ENCODE results near the gene FCRL2. TPM values are rescaled to one million over a fixed set of nuclear protein-coding genes. Genes with fewer than 3 reads are reported as not detected.

FCRL2 gene
- total RNA-seq, 6 donors from 2014 or later, result 0.46 to 3.1 (median 0.68) TPM

DNA sequence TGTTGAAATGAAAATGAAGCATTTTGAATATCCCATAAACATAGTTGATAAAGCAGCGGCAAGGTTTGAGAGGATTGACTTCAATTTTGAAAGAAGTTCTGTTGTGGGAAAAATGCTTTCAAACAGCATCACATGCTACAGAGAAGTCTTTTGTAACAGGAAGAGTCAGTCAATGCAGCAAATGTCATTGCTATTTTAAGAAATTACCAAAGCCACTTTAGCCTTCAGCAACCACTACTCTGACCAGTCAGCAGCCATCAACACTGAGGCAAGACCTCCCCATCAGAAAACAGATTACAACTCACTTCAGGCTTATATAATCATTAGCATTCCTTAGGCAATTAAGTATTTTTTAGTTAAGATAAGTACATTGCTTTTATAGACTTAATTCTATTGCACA, 42.6 kb downstream of the FCRL2 start:
- Histone ChIP-seq H3K4me1 (no peaks in the 10 kb centered on the region), H3K4me3 (no peak overlapping the region), H3K9me3 (no peaks in the 10 kb centered on the region), H3K36me3 (no peaks in the 10 kb centered on the region), H3K27me3 (no peaks in the 10 kb centered on the region), H3K27ac (no peak overlapping the region)
- DNase-seq (no peak), ATAC-seq (ENCODE audit: low FRiP score in 2 of 2) (no peak)
- 60 to 78% methylated on average over 1 of the region's 1 CpG for WGBS, 2 donors
- no peak for TF ChIP-seq POLR2A (IDR thresholded peaks at IDR 0.05)
- TF ChIP-seq POLR2AphosphoS5 (IDR thresholded peaks at IDR 0.05), result no peak
- TF ChIP-seq, protein P1, sequence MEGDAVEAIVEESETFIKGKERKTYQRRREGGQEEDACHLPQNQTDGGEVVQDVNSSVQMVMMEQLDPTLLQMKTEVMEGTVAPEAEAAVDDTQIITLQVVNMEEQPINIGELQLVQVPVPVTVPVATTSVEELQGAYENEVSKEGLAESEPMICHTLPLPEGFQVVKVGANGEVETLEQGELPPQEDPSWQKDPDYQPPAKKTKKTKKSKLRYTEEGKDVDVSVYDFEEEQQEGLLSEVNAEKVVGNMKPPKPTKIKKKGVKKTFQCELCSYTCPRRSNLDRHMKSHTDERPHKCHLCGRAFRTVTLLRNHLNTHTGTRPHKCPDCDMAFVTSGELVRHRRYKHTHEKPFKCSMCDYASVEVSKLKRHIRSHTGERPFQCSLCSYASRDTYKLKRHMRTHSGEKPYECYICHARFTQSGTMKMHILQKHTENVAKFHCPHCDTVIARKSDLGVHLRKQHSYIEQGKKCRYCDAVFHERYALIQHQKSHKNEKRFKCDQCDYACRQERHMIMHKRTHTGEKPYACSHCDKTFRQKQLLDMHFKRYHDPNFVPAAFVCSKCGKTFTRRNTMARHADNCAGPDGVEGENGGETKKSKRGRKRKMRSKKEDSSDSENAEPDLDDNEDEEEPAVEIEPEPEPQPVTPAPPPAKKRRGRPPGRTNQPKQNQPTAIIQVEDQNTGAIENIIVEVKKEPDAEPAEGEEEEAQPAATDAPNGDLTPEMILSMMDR (IDR thresholded peaks at IDR 0.05), result no peak
- no peak for TF ChIP-seq EP300 (IDR thresholded peaks at IDR 0.05)

DNA sequence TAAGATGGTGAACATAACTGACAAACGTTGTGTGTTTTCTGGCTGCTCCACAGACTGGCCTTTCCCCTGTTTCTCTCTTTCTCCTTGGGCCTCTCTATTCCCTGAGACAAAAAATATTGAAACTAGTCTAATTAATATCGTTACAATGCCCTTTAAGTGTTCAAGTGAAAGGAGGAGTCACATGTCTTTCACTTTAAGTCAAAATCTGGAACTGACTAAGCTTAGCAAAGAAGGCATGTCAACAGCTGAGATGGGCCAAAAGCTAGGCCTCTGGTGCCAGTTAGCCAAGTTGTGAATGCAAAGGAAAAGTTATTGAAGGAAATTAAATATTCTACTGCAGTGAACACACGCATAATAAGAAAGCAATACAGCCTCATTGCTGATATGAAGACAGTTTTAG, 44.2 kb downstream of the FCRL2 start:
- no peak overlapping the region for H3K27ac ChIP-seq
- no peaks in the 10 kb centered on the region for H3K9me3 ChIP-seq
- no peaks in the 10 kb centered on the region for H3K27me3 ChIP-seq
- TF ChIP-seq POLR2A (IDR thresholded peaks at IDR 0.05), result no peak
- TF ChIP-seq POLR2AphosphoS5 (IDR thresholded peaks at IDR 0.05), result no peak
- ATAC-seq (ENCODE audit: low FRiP score in 2 of 2) (no peak), DNase-seq (no peak)
- H3K4me3 ChIP-seq, result no peak overlapping the region
- H3K4me1 ChIP-seq, result no peaks in the 10 kb centered on the region
- 74 to 81% methylated on average over 3 of the region's 3 CpGs for WGBS, 2 donors
- no peaks in the 10 kb centered on the region for H3K36me3 ChIP-seq

DNA sequence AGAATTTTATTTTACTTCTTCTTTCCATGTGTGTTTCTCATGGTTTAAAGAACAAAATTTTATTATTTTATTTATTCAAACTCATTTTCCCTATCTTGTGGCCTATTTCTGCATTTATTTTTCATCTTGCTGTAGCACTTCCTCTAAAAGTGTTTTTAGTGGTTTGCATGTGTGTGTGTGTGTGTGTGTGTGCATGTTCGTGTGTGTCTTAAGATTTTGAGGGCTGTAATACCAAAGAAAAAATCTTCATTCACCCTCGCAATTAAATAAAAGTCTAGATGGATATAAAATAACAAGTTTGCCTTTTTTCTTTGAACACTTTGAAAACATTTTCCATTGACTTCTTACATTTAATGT, 51.7 kb downstream of the FCRL2 start:
- ATAC-seq (ENCODE audit: low FRiP score in 2 of 2) (no peak), DNase-seq (no peak)
- Histone ChIP-seq H3K9me3 (peaks cover 6 to 11% (median 8%) of the 10 kb centered on the region in 4 donors), H3K27me3 (no peaks in the 10 kb centered on the region), H3K4me1 (no peaks in the 10 kb centered on the region), H3K4me3 (no peak overlapping the region), H3K27ac (no peak overlapping the region), H3K36me3 (no peaks in the 10 kb centered on the region)
- WGBS, 2 donors, result 52 to 53% methylated on average over 2 of the region's 2 CpGs
- TF ChIP-seq POLR2A (IDR thresholded peaks at IDR 0.05) (no peak), EP300 (IDR thresholded peaks at IDR 0.05) (no peak), POLR2AphosphoS5 (IDR thresholded peaks at IDR 0.05) (no peak)
- TF ChIP-seq, protein P1 (IDR thresholded peaks at IDR 0.05), result no peak

- Histone ChIP-seq H3K36me3 (no peaks in the 10 kb centered on the region), H3K27ac (no peak overlapping the region), H3K9me3 (peaks cover 6 to 11% (median 8%) of the 10 kb centered on the region in 4 donors), H3K4me1 (no peaks in the 10 kb centered on the region), H3K4me3 (no peak overlapping the region), H3K27me3 (no peaks in the 10 kb centered on the region)
- 67 to 78% methylated on average over 2 of the region's 2 CpGs for WGBS, 2 donors
- TF ChIP-seq, protein P1 (IDR thresholded peaks at IDR 0.05), result no peak
- no peak for TF ChIP-seq POLR2AphosphoS5 (IDR thresholded peaks at IDR 0.05)
- no peak for TF ChIP-seq EP300 (IDR thresholded peaks at IDR 0.05)
- no peak for TF ChIP-seq POLR2A (IDR thresholded peaks at IDR 0.05)
- DNase-seq (no peak), ATAC-seq (ENCODE audit: low FRiP score in 2 of 2) (no peak)
Measured at GRCh38 chr1:157724537-157725220, 52.3 kb downstream of the FCRL2 start.

GRCh38 chr1:157723157-157723556, 53.8 kb downstream of the FCRL2 start:
- no peak overlapping the region for H3K27ac ChIP-seq
- DNase-seq, result no peak
- no peaks in the 10 kb centered on the region for H3K27me3 ChIP-seq
- no peaks in the 10 kb centered on the region for H3K4me1 ChIP-seq
- TF ChIP-seq, protein P1 (IDR thresholded peaks at IDR 0.05), result no peak
- TF ChIP-seq EP300 (IDR thresholded peaks at IDR 0.05) (no peak), POLR2A (IDR thresholded peaks at IDR 0.05) (no peak), POLR2AphosphoS5 (IDR thresholded peaks at IDR 0.05) (no peak)
- H3K36me3 ChIP-seq, result no peaks in the 10 kb centered on the region
- peaks cover 6 to 11% (median 8%) of the 10 kb centered on the region in 4 donors for H3K9me3 ChIP-seq
- WGBS, 2 donors, result 88 to 93% methylated on average over 2 of the region's 2 CpGs
- no peak overlapping the region for H3K4me3 ChIP-seq
- ATAC-seq (ENCODE audit: low FRiP score in 2 of 2), result no peak

Measured in upper lobe of left lung (tissue), 6 donors.